NCI-H345 treated with DMSO at 0.1 percent for 48 hours (cell line): ENCODE measurements around the gene LEPR.
"Not testable (repeated sequence)": the region's sequence is repeated elsewhere in the genome, so short reads cannot be mapped to it uniquely, and the experiment has no call there.

Experiments
- DNase-seq: peaks from one replicate; lab custom pipeline; 2025; ENCODE audit not compliant: unreplicated experiment; lab: John Stamatoyannopoulos, UW

Gene LEPR

GRCh38 chr1:65437616-65438015 lies 17.1 kb downstream of the LEPR start:
- no peak for DNase-seq

GRCh38 chr1:65440322-65440900 lies 19.9 kb downstream of the LEPR start:
- no peak for DNase-seq

DNA sequence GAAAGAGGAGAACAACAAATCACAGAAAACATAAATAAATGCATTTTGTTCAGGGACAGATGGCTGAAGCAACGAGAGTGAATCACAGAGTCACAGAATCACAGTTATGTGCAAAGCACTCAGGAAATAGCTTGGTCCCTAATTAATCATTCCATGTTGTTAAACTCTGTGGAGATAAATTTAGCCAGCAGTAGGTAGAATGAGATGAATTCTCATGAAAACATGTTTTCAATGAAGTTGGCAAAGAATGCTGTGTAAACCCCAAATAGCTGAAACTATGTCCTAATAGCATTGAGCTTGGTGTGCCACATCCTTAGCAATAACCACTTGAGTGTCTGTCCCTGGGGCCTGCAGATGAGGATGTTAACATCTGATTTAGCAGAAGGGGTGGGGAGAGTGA lies 20.4 kb downstream of the LEPR start:
- DNase-seq = no peak

GRCh38 chr1:65441464-65441863 lies 21.0 kb downstream of the LEPR start:
- DNase-seq = no peak

DNA sequence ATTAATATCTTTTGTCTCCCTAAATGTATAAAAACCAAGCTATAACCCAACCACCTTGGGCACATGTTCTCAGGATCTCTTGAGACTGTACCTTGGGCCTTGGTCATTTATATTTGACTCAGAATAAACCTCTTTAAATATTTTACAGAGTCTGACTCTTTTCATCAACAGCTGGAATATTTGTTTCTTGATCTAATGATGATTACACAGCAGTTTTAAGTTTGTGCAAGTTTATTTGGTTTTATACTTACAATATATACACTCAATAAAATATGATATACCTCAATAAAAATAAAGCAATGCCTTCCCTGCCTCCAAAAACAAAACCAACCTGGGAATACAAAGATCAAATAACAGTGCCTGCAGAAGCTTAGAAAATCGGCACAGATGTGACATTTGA lies 22.0 kb downstream of the LEPR start:
- no peak for DNase-seq

GRCh38 chr1:65443647-65444046 lies 23.2 kb downstream of the LEPR start:
- no peak for DNase-seq

DNA sequence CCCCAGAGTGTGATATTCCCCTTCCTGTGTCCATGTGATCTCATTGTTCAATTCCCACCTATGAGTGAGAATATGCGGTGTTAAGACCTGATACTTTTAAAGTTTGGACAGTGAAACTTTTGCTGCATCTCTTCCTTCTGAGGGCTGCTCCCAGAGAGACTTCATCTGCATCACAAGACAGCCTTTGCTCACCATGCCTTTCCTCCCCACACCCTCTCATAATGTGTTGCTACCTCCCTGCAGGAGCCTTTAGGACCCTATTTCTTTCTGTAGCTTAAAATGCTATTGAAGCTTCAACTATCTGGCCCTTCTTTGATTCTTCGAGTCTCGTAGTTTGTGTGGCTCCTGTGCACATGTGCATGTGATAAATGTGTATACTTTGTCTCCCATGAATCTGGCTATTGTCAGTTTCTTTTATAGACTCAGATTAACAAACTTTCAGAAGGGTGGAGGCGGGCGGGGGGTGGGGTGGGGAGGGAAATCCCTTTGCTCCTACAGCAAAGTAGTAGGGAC lies 23.7 kb downstream of the LEPR start:
- no peak for DNase-seq

DNA sequence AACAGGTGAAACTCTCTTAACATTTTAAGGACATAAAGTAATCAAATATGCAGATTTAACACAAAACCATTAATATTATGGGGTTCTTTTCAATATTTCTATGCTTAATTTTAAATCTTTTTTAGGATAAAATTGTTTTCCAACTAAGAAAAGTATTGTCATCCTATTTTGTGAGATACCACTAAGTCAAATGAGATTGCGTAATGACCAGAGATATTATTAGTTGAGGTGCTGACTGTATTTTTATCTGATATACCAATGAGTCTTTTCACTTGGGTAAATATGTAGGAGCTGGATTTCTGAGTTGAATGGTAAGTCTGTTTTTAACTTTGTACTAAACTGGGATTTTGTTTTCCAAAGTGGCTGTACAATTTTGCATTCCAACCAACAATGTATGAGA lies 25.4 kb downstream of the LEPR start:
- DNase-seq = no peak

DNA sequence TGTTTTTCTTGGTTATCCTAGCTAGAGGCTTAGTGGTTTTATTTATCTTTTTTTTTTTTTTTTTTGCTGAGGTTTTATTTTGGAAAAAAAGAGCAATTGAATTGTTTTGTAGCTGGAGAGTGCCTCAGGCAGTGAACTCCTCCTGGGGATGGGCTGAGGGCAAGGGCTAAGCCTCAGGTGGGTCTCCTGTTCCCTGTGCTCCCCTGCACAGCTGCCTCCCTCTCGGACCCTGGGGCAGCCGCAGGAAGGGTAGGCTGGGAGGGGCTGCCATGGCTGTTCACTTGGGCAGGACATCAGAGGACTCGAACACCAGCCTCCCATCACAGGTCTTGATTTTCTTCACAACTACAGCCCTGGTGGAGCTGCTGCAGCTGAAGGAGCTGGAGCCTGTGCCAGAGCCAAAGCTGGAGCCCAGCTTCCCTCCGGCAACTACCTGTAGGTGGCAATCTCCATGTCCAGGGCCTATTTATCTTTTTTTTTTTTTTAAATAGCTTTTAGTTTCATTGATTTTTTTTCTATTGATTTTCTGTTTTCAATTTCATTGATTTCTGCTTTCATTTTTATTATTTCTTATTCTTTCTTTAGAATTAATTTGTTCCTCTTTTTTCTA lies 28.9 kb downstream of the LEPR start:
- DNase-seq = no peak

- not testable (repeated sequence) for DNase-seq
Observed at GRCh38 chr1:65455678-65456077, 35.2 kb downstream of the LEPR start.

DNA sequence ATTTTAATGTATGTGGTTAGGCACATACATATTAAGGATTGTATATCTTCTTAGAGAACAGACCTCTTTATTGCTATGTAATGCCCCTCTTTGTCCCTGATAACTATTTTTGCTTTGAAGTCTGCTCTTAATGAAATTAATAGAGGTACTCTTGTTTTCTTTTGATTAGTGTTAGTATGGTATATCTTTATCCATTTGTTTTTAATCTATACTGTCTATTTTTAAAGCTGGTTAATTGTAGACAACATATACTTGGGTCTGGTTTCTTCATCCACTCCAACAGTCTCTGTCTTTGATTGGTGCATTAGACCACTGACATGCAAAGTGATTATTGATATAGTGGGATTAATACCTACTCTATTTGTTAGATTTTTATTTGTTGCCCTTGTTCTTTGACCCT lies 36.0 kb downstream of the LEPR start:
- no peak for DNase-seq

DNA sequence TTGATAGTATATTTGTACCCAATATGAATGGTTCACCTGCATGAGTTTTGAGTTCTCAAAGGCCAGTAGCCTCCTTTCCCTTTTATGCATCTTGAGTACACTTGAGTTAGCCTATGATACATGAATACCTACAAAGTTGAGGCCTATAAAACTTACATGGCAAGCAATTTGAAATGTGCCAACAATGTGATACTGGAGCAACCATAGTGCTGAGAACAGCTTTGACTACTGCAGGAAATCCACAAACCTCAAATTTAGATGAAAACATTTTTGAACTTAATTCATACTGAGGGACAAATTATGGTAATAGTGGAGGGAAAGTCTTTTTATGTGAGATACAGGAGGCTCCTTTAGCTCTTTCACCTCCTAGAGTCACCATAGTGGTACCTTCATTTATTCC lies 37.4 kb downstream of the LEPR start:
- DNase-seq = no peak

GRCh38 chr1:65458730-65459396 lies 38.4 kb downstream of the LEPR start:
- DNase-seq = no peak

DNA sequence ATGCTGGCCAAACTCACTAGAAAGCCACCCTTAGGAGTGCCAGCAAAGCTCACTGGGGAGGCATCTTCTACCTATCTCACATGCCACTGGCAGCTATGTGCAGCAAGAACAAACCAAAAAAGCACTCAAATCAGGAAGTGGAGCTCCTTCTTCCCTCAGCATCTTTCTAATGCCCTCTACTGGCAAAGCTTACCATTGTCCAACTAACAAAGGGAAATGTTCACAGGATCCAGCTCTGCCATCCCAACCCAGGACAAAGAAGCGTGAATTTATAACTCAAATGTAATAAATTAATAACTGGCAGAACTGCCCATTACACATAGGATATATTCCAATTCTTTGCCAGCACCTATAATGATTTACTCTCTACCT lies 38.9 kb downstream of the LEPR start:
- no peak for DNase-seq

- DNase-seq = not testable (repeated sequence)
Observed at GRCh38 chr1:65465837-65466236, 45.4 kb downstream of the LEPR start.

DNA sequence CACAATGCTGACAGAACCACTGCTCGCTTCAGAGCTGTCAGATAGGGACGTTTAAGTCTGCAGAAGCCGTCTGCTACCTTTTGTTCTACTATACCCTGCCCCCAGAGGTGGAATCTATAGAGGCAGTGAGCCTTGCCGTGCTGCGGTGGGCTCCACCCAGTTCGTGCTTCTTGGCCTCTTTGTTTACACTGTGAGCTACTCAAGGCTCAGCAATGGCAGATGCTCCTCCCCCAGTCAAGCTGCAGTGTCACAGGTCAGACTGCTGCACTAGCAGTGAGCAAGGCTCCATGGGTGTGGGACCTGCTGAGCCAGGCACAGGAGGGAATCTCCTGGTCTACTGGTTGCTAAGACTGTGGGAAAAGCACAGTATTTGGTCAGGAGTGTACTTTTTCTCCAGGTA lies 47.1 kb downstream of the LEPR start:
- peak; percentile 27 for DNase-seq

DNA sequence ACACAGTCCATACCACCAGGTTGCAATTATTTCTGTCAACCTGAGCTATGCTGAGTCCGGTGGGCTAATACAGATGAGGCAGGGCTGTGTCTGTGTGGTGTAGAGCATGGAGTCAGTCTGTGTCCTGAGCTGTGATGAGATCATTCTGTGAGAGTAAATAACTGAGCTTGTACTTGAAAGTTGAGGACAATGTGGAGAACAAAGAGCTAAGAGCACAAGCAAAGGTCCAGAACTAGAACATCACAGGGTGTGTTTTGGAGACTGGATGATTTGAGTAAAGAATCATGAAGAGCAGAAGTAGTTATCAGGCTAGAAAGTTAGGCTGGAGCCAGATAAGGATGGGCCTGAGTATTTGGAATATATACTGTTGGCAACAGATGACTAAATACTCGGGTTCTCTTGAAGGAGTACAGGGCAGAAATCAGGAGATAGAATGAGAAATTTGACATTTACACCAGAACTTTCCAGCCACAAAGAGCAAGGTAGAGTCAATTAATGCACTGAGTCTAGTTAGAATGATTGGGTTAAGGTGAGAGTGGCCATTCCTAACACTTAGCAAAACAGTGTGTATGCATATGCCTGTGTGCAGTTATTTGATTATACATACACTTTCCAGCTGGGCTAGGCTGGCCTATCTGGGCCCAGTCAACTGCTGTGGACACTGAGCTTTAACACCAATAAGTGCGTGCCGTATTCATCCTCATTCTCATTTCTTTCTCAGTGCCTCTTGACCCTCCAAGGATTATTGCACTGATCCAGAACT lies 48.8 kb downstream of the LEPR start:
- DNase-seq = no peak

- no peak for DNase-seq
Observed at GRCh38 chr1:65469889-65470340, 49.4 kb downstream of the LEPR start.
